Stimulated activated CD8-positive, alpha-beta memory T cell treated with anti-CD3 and anti-CD28 coated beads, Interleukin-7, amount 100 ng/mL, for 1 hour (primary cell): Measurements from ENCODE around the gene TTC29.

Experiments used
- DNase-seq, 2 donors: peaks; one replicate each; pipeline ENCODE4 v3.0.0-alpha.2; 2020; ENCODE audit warnings: low read depth in 2 of 2

Gene TTC29, protein sequence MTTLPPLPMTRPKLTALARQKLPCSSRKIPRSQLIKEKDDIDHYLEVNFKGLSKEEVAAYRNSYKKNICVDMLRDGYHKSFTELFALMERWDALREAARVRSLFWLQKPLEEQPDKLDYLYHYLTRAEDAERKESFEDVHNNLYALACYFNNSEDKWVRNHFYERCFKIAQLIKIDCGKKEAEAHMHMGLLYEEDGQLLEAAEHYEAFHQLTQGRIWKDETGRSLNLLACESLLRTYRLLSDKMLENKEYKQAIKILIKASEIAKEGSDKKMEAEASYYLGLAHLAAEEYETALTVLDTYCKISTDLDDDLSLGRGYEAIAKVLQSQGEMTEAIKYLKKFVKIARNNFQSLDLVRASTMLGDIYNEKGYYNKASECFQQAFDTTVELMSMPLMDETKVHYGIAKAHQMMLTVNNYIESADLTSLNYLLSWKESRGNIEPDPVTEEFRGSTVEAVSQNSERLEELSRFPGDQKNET

DNA sequence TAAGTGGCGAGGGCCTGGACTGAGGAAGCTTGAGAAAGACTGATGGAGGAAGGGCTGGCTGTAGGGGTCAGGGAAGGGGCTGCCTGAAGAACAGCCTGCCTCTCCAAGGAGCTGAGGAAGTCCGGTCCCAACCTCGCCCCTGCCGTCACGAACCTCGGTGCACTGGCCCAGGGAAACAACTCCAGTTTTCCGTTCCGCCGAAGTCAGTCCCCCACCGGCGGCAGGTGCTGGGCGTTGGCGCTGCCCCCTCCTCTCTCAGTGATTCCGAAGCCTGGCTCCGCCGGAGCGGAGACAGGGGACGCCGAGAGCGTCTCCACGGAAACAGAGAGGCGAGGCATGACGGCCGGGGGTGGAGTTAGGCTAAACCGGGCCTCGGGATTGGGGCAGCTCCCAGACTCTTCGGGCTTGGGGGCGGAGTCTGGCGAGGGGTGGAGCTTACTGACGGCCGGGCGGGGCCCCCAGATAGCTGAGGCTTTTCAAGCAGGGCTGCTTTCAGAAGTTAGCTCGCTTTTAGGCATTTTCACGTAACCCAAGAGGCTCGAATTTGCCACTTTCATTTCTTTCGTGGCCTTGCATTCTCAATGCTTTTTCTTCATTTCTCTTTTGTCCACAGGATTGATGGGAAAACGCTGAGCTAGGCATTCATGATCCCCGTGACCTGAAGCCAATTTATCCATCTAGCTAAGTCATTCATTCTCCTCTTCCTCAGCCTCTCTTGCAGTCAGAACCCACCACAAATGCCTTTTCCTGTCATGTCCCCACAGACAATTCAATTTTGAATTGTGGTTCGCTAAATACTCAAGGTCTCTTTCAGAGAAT lies at the start of gene TTC29:
TTC29 (minus strand) TSS at position 309 of the 819 bp plus-strand sequence. CDS start 5,969 bp downstream, outside the sequence.
- DNase-seq = peak; percentile 54 to 68

DNA sequence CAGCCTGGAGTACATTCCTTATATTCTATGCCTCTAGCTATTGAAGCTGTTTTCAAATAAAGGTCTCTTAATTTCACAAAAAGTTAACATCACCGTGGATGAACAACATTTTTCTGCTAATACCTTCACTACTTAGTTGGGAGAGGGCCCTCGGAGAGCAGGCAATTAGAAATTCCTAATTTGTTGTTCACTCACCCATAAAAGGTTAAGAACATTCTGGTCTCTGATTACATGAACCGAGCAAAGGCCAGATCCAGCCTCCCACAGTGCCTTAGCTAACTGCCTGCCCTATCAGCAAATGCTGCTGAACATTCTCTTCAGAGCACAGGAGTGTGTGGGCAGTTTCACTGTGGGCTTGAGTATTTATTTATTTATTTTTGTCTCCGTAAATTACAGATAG lies 36.0 kb upstream of the TTC29 start:
- no peak for DNase-seq

DNA sequence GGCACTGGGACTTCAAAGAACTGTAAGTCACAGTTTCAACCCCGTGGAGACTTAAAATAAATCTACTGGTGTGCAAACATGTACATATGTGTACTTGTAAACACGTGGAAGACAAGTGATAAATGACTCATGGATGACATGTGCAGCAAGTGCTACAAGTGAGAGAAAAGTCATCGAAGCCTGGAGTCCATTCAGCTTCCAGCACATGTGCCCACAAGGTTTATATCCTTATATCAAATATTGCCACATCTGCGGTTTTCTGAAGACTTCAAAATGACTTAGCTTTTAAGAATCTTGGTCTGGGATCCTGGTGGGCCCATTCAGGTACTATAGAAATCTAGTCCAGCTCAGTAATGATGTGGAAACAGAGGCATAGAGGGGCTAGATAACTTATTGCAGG lies 33.0 kb upstream of the TTC29 start:
- no peak for DNase-seq

DNA sequence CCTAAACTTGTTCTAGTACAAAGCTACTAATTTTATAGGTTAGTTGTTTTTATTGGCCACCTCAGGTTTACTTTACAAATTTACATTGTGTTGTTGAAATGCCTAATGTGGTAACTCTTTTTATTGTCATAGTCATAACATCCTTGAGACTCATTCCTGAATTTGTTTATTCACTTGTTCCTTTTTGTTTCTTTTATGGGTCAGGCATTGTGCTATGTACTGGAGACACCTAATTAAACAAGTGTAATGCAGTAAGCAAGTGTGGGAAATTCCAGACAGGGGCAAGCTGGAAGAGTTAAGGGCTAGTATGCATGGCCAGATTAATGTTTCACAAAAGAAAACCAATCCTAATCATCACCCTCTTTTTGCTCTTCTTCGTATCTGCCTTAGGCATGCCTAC lies 30.5 kb upstream of the TTC29 start:
- DNase-seq = no peak

DNA sequence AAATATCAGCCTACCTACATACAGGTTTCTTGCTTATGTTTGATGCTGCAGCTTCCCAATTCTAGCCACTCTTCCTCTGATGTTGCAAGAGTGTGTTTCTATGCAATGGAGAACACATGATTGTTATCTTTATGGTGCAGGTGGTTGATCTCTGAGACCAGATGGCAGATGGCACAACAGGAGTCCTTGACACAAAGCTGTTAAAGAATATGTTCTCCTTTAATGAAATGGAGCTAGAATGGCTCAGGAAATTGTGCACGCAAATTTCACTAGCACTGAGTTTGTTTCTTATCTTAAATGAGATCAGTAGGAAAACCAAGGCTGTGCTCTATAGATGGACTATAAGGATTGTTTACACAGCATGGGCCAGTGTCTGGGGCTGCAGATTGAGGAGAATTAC lies 29.9 kb upstream of the TTC29 start:
- DNase-seq = no peak

DNA sequence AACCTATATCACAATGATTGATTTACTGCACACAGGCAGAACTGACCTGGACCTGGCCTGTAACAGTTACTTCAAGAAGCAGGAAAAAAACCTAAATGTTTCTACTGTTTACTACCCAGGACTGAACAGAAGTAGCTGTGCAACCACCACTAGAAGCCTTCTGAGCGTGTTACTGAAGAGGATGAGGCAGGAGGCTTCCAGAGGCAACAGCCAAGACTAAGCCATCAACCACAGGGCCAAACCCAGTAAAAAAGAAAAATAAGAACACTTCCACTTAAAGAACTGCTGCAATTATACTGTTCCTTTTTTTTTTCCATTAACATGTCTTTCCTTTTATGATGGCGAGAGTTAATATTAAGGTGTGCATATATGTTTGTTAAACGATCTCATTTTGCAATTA lies 29.4 kb upstream of the TTC29 start:
- DNase-seq = no peak

DNA sequence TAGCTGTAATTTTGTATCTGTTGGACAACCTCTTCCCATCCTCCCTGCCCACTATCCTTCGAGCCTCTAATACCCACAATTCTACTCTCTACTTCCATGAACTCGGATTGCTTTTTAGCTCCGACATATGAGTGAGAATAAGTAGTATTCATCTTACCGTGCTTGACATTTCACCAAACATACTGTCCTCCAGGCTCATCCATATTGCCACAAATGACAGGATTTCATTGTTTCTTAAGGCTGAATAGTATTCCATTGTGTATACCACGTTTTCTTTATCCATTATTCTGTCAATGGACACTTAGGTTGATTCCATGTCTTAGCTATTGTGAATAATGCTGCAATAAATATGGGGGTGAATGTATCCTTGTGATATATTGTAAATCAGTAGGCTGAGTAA lies 26.4 kb upstream of the TTC29 start:
- no peak for DNase-seq

DNA sequence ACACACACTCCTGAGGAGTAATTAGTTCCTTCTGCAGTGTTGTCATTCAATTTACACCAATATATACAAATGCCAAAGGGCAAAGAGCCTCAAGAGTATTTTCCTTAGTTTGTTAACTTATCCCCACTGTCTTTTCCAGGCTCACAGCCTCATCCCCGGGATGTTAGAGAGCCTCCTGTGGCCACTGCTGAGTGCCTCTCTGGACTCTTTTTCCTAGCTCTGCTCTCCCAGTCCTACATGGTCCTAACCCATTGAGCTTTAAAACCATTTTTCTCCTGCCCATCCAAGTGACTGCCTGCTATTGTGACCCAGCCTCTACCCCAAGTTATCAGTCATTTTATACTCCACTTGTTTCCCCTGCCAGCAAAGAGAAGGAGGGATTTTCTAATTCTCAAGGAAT lies 23.5 kb upstream of the TTC29 start:
- no peak for DNase-seq

DNA sequence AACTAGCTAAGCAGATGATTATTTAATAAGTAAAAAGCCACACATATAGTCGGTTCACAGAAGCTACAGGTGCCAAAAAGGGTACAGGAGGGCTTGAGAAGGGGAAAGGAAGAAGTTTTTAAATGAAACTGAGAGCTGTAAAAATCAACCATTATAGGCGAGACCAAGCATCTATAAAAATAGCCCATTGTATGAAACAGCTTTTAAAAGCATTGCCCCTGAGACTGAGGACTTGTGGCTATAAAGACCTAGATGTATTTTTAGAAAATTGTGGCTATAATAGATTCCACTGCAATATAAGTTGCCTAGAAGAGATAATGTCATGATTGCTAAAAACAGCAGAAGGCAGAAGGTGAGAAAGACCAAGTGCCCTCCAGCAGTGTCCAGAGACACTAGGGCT lies 15.0 kb upstream of the TTC29 start:
- DNase-seq = no peak

DNA sequence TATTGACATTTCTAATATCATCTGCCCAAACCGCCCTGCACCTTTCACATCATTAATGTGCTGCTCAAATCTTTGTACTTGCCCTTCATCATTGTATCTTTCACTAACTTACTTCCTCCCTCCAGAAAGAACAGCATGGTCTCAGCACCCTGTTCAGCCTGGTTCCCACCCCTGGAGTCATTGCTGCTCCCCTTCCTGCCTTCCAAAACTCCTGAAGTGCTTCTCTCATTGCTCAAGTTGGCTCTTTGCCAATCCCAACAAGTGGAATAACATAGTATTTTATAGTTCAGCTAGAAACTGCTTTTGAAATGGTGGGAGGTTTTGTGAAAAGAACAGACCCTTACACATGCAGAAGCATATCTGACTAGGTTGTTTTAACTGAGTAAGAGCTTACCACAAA lies 14.0 kb upstream of the TTC29 start:
- no peak for DNase-seq

DNA sequence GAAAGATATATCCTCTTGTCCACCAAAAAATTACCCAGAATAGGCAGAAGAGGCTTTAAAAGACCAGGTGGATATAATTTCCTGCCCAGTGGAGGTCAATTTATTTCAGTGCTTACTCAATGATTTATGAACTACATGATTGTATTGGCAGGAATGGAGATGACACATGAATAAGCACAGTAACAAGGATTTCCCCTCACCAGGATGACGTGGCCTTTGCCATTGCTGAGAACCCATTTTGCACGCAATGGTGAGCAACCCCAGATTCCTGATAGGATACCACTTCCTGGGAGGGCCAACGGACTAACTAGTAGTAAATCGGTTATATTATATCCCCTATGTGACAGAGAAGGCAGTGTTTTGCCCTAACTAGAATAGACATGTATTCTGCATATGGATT lies 11.6 kb upstream of the TTC29 start:
- DNase-seq = no peak

DNA sequence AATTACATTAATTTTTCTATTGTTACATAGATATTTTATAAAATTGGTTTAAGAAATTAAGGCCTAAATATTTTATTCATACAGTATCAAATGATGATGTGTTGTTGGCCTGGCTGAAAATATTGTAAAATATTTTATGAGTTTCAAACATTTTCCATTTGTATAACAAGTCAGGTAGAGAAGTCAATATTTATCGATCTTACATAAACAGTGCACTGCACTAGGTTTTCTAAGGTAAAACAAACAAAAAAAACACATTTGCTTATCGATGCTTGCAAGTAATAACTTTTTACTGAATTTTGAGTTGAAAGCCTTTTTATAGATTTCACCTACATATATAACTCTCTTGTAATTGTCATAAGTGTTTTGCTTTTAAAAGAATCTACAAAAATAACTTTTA lies 7.2 kb upstream of the TTC29 start:
- DNase-seq = no peak

DNA sequence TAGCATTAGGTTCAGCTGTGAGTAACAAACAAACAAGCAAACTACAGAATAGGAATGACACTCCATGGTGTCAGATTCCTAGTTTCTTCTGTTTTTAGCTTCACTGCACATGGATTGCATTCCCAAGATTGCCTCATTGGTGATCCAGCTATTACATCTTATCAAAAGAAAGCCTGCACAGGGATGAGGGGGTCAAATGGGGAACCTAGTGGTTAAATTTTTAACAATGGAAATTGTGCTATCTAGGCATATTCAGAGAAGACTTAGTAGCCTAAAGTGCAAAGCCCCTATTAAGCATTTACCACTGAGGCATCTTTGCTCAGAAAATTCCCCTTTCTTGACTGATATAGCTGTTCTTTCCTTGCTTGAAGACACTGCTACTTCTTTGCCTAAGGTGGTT lies 3.9 kb upstream of the TTC29 start:
- no peak for DNase-seq

DNA sequence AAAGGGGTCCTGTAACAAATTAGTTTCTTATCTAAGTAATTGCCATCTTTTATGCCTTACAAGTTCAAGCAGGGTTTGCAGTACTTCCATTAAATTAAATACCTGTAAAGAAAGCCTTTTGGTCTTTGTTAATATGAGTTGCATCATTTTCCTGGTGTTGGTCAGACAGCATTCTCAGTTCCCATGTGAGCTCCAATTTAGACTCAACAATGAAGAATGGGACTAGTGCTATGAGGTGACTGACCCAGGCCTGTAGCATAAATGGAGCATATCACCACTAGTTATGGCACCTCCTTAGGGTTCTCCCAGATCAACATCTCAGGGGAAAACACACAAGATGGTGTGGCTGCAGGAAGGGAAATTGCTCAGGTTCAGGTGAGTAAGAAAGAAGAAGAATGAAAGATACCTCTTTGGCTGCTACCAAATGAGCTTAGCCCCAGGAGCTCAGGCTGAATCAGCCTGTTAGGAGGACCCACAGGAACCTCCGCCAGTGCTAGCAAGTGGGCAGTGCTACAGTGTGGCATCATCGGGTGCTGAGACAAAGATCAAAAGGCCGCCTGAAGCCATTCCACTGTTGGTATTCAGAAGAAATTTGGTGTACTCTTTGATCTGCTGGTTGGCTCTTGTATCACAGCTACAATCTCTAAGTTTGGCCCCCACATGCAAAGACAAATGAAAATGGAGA lies 1.8 kb downstream of the TTC29 start:
- no peak for DNase-seq

DNA sequence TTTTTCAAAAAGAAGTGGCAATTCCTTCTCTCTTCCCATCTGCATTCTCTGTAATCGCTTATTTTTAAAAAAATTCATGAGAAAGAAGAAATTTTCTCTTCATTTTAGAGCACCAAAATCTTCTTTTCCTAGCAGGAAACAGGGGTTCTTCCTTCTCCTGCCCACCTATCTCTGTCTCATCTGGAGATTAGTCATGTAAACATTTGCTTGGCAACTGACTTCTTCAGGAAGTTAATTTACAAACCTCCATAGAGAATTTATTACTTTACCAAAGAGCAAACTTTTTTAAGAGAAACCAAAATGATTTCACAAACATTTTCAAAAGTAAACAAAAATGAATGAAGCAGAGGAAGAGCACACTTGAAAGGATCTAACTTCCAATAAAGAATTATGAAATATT lies 13.5 kb downstream of the TTC29 start:
- no peak for DNase-seq

DNA sequence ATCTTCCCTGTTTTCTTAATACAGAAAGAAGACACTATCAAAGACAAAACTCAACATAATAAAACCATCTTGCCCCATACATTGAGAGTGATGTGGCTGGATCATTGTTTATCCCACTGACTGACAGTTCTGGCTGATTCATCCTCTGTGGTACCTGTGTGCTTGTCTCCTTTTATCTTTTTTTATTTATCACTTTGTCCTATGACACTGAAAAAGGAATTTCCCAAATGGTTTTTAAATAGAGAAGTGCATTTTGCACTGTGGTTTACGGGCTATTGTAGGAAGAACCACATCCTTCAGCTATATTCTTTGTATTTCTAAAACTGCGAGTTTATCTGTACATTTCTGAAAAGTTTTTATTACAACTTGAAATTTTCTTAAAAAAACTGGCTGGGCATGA lies 15.0 kb downstream of the TTC29 start:
- no peak for DNase-seq

DNA sequence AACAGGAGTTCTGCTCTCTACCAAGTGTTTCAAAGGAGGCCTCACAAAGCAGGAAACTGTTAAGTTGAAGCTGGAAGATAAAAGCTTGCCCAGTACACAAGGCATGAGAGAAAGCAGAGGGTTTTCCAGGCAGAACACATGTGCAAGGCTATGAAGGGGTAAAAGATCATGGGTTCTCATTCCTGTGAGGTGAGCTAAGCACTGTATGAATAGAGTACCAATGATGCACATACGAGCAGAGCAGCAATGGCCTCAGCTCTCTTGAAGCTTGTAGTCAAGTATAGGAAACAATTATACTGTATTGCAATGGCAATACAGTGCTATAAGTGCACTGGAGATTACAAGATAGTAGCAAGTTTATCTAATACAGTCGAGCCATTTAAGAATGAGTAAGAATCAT lies 18.0 kb downstream of the TTC29 start:
- DNase-seq = no peak

DNA sequence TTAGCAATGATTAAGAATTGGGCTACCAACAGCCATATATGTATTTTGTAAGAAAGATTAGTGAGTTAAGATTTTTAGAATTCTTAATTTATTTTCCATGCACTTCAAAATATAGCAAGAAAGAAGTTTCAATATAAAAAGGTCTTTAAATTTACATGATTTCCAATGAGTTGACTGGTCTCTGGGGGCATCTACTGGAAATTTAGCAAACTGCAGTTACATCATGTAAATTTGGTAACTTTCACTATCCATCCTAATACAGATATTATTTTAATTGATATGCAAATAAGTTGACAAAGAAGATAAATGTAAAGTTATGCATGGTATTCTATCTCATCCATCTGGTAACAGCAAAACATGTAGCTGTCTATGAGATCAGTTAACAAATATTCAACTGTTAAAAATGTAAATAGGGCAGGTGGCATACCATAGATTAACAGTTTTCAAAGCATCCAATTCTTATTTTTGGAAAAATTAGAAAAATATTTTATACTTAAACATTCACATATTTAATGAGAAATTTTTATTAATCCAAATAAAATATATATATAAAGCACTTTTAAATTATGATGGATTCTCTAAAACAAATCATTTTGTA lies 29.1 kb downstream of the TTC29 start:
- no peak for DNase-seq

DNA sequence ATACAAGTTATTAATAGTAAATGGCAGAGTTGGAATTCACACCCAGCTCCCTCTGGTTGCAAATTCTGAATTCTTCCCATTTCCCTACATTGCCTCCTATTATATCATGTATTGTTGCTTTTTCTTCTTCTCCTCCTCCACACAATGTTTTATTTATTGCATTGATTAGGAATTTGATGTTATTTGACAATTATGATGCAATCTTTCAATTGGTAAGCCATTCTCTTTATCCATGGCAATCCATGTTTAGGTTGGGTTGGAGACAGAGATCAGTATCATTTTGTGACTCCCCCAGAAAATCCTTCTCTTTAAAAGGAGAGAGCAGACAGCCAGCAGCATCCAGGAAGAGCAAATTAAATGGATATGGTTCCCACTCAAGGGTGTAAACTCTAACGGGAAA lies 30.5 kb downstream of the TTC29 start:
- DNase-seq = no peak

DNA sequence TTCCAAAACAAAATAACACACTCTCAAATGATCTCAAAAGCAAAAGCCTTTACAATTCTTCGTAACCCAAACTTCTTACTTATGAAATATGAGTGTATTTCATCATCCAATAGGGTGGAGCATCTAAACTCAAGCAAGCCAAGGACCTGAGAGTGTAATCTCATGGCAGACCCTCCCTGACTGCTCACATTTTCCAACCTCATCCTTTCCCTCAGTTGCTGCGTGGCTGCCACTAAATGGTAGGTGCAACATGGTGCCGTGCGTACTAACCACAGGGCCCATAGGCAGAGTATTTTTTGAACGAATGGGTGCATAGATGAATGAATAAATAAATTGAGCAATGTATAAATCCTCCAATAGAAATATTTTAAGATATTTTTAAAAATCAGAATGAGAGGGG lies 45.4 kb downstream of the TTC29 start:
- DNase-seq = no peak

DNA sequence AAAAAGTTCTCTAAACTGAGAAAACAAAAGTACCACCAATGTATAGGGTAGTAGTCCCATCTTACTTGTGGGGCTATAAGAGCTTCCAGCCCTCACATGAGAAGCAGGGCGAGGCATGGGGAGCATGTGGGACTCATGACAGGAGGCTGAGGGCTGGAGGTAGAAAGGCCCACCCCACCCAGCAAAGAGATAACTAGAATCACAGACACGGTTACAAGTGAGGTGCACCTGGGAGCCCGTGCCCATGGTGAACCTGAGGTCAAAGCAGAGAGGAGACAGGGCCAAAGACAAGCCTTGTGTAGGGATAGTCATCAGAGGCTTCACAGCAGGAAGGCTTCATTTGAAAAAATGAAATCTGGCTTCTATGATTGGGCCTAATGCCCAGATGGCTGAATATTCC lies 55.4 kb downstream of the TTC29 start:
- DNase-seq = no peak

DNA sequence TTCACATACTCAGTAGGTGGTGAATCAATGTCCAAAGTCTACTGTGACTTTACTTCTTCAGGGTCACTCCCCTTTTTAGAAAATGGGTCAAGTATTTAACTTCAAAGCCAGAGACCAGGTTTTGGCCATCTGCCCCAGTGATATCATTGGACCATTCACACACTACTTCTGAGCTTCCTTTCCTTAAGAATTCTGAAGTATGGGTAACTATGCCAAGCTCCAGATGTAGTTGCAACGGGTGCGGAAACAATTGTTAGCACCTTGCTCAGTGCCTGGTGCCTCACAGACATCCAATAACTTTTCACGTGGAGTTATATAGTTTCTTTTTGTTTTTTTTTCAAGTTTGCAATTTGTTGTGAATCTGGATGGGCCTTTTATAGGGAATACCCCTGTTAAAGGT lies 62.6 kb downstream of the TTC29 start:
- DNase-seq = no peak
